K562 (cell line): ENCODE measurements around the gene PPP4R1. TPM values are rescaled to one million over a fixed set of nuclear protein-coding genes. Genes with fewer than 3 reads are reported as not detected.

Source experiments
- ATAC-seq: fragments of 200-7000 bp; cut with Tn5 transposase; 3 replicates; pipeline ENCODE4 v1.9.1; 2020; ENCODE audit warnings: moderate library complexity
- BruUV-seq: library from RNA; stranded (reverse); fragments of 400-500 nt; replicated peaks from 2 replicates; lab custom pipeline; 2021; lab: Mats Ljungman, UMichigan
- CTCF ChIA-PET: fragments of 300-600 bp; formaldehyde crosslinking; extraction: SDS; loops from one replicate; lab custom pipeline; 2021; ENCODE audit warnings: low intra/inter-chr PET ratio; lab: Yijun Ruan, JAX
- POLR2A ChIA-PET: fragments of 300-600, 350-650 bp; sonication (Branson Sonifier 250); formaldehyde crosslinking; extraction: SDS; loops from one replicate; lab custom pipeline; 2021; ENCODE audit warnings: antibody characterized with exemption, inconsistent platforms; lab: Yijun Ruan, JAX
- DNase-seq, 4 experiments: peaks; one replicate each; pipeline versions ENCODE4 v3.0.0 to v3.0.0-alpha.2; 2011 to 2018; ENCODE audit warnings: low spot score in 3 of 4, mixed read lengths in 3 of 4; ENCODE audit errors: extremely low read depth in 1 of 4
- FAIRE-seq: peaks from 2 replicates; lab custom pipeline; 2011; peaks lifted over from hg19 to GRCh38; lab: Jason Lieb, UNC
- H2AFZ ChIP-seq: 2 replicates; pipeline ENCODE4 v1.6.0; 2011; ENCODE audit warnings: low read depth, low read length, control low read depth, inconsistent platforms
- H3K27ac ChIP-seq: fragments of 200-600 bp; 3 replicates; pipeline ENCODE4 v1.8.0; 2011; ENCODE audit warnings: low read depth, mild to moderate bottlenecking, control low read depth, inconsistent platforms, low read length, moderate library complexity, mixed read lengths; ENCODE audit errors: extremely low read depth
- H3K27me3 ChIP-seq, 2 experiments: fragments of 300-600 bp in 1 of 2; 2 replicates in 1 of 2; 3 replicates in 1 of 2; pipeline versions ENCODE4 v1.6.0 to v1.8.0; 2011; ENCODE audit warnings: inconsistent platforms in 2 of 2, low read length in 2 of 2, mild to moderate bottlenecking in 1 of 2, mixed read lengths in 1 of 2, moderate library complexity in 1 of 2; ENCODE audit not compliant: control insufficient read depth in 2 of 2, insufficient read depth in 2 of 2
- H3K36me3 ChIP-seq: fragments of 300-600 bp; 3 replicates; pipeline ENCODE4 v1.8.0; 2011; ENCODE audit warnings: mild to moderate bottlenecking, low read length, inconsistent platforms; ENCODE audit not compliant: control insufficient read depth, insufficient read depth
- H3K4me1 ChIP-seq, 2 experiments: fragments of 200-600 bp in 1 of 2; replicated peaks in 1 of 2; 2 replicates in 1 of 2; 3 replicates in 1 of 2; pipeline versions ENCODE4 v1.5.1 to v1.8.0; 2011; ENCODE audit warnings: inconsistent platforms in 2 of 2, low read length in 2 of 2, mild to moderate bottlenecking in 1 of 2, mixed read lengths in 1 of 2, moderate library complexity in 1 of 2; ENCODE audit not compliant: control insufficient read depth in 2 of 2, insufficient read depth in 2 of 2
- H3K4me2 ChIP-seq: 2 replicates; pipeline ENCODE4 v1.6.1; 2011; ENCODE audit warnings: low read length, control low read depth, inconsistent platforms, mixed read lengths; ENCODE audit not compliant: insufficient read depth
- H3K4me3 ChIP-seq: fragments of 200-600 bp; sonication (generic), shearing (Covaris generic); 2 replicates; pipeline ENCODE4 v1.5.1; 2016; ENCODE audit warnings: control low read depth, inconsistent platforms
- H3K79me2 ChIP-seq: fragments of 200-600 bp; 3 replicates; pipeline ENCODE4 v1.8.0; 2011; ENCODE audit warnings: low read length, inconsistent platforms; ENCODE audit not compliant: control insufficient read depth, insufficient read depth
- H3K9ac ChIP-seq, 2 experiments: 2 replicates each; pipeline versions ENCODE4 v1.6.0 to v1.6.1; 2011; ENCODE audit warnings: low read depth in 2 of 2, low read length in 2 of 2, control low read depth in 1 of 2, inconsistent platforms in 1 of 2, mild to moderate bottlenecking in 1 of 2, mixed read lengths in 1 of 2; ENCODE audit not compliant: insufficient read depth in 1 of 2
- H3K9me1 ChIP-seq: one replicate; pipeline ENCODE4 v1.6.0; 2011; ENCODE audit warnings: inconsistent platforms, mild to moderate bottlenecking, low read length, moderate library complexity; ENCODE audit not compliant: control insufficient read depth, insufficient read depth
- H3K9me3 ChIP-seq: replicated peaks from 2 replicates; pipeline ENCODE4 v1.5.1; 2011; ENCODE audit warnings: low read depth, low read length, inconsistent platforms; ENCODE audit not compliant: control insufficient read depth, insufficient read depth
- H4K20me1 ChIP-seq: replicated peaks from 2 replicates; pipeline ENCODE4 v1.6.1; 2011; ENCODE audit warnings: low read length, inconsistent platforms, mixed read lengths; ENCODE audit not compliant: control insufficient read depth, insufficient read depth
- ARID1B ChIP-seq: fragments of 450-650 bp; IDR thresholded peaks from 2 replicates; pipeline ENCODE4 v1.6.1; 2016; ENCODE audit warnings: antibody characterized with exemption, mild to moderate bottlenecking, inconsistent platforms
- CEBPB ChIP-seq: fragments of 450-650 bp; IDR thresholded peaks from 2 replicates; pipeline ENCODE4 v1.6.1; 2016; ENCODE audit warnings: missing genetic modification characterization, missing compliant biosample characterization
- CEBPG ChIP-seq, 3 experiments: fragments of 200-800 bp in 1 of 3; sonication (Bioruptor generic) in 1 of 3; sonication (generic) in 1 of 3; formaldehyde crosslinking in 1 of 3; IDR thresholded peaks in 2 of 3; conservative IDR thresholded peaks in 1 of 3; 2 replicates each; pipeline versions ENCODE4 v1.6.1 to v1.8.0; 2016 to 2022; ENCODE audit warnings: missing compliant biosample characterization in 2 of 3, missing genetic modification characterization in 2 of 3, mild to moderate bottlenecking in 1 of 3, missing genetic modification reagents in 1 of 3
- KLF6 ChIP-seq: fragments of 250-450 bp; sonication (Bioruptor Pico); IDR thresholded peaks from 2 replicates; pipeline ENCODE4 v1.4.0; 2020; ENCODE audit warnings: mild to moderate bottlenecking, moderate library complexity, borderline replicate concordance
- NFATC3 ChIP-seq: fragments of 450-650 bp; IDR thresholded peaks from 2 replicates; pipeline ENCODE4 v1.6.1; 2017; ENCODE audit warnings: mild to moderate bottlenecking
- POU5F1 ChIP-seq: fragments of 150-350 bp; IDR thresholded peaks from 2 replicates; pipeline ENCODE4 v1.6.1; 2014; ENCODE audit warnings: borderline replicate concordance, low read length, low read depth, mild to moderate bottlenecking; ENCODE audit not compliant: partially characterized antibody
- WGBS: fragments of 100-300 bp; shearing (Covaris generic); methylation state at CpG from one replicate; pipeline ENCODE4 v1.1.6; 2016; ENCODE audit warnings: low coverage, mixed read lengths; ENCODE audit not compliant: insufficient coverage; ENCODE audit errors: missing lambda C conversion rate; 5-methylcytosine and 5-hydroxymethylcytosine counted together
- in situ Hi-C: fragments of 300-500 bp; cut with MboI; formaldehyde crosslinking; loops from 4 replicates; pipeline ENCODE4 v1.15.0; 2018; ENCODE audit warnings: inconsistent platforms, mixed read lengths
- intact Hi-C: fragments of 100-400 bp; cut with micrococcal nuclease; formaldehyde crosslinking; loops from 2 replicates; pipeline ENCODE4 v1.14.2; 2022
- polyA plus RNA-seq, 8 experiments: library from polyadenylated mRNA; depleted of rRNA in 4 of 8; stranded (reverse) in 5 of 8; unstranded in 3 of 8; fragments of >200 nt; fragmentation: Nextera tagmentation in 2 of 8; fragmentation: Illumina TruSeq in 1 of 8; extraction: Ambion mirVana in 2 of 8; extraction: Trizol in 1 of 8; gene quantifications; 2 replicates each; pipeline versions ENCODE4 v1.2.1 to v1.2.3, GENCODE V29; 2011 to 2014; ENCODE audit warnings: inconsistent platforms in 1 of 8, missing spikeins in 1 of 8
- total RNA-seq, 7 experiments: library from RNA; depleted of rRNA in 6 of 7; stranded (reverse); fragments of >200 nt in 6 of 7; fragmentation: Illumina TruSeq in 2 of 7; extraction: Trizol in 2 of 7; gene quantifications; 2 replicates each; pipeline versions ENCODE4 v1.2.1 to v1.2.3, GENCODE V29; 2011 to 2021; ENCODE audit warnings: low replicate concordance in 1 of 7

The PPP4R1 gene
- total and polyA plus RNA-seq, 9 of the 15 experiments (the other 6 are each of a cell fraction or from before 2014, with no cell fraction given), result 23.5 to 136 (median 84.5) TPM

- intact Hi-C loops (no loop called here), in situ Hi-C loops (no loop called here)
- Histone ChIP-seq H4K20me1 (no peaks in the 10 kb centered on the region), H2AFZ (no peak overlapping the region), H3K27me3 (no peaks in the 10 kb centered on the region), H3K4me1 (no peaks in the 10 kb centered on the region), H3K9me1 (no peaks in the 10 kb centered on the region), H3K9me3 (peaks cover 2% of the 10 kb centered on the region), H3K79me2 (no peaks in the 10 kb centered on the region), H3K9ac (no peak overlapping the region), H3K4me3 (no peak overlapping the region), H3K4me2 (no peak overlapping the region), H3K27ac (no peak overlapping the region), H3K36me3 (peaks cover 88% of the 10 kb centered on the region)
- DNase-seq (no peak), FAIRE-seq (no peak), ATAC-seq (no peak)
- no TSS peak for BruUV-seq
- 94% methylated on average over 3 of the region's 3 CpGs for WGBS
- ChIA-PET POLR2A (no interaction called here), CTCF (no interaction called here)
- TF ChIP-seq CEBPB (peak; percentile 74), ARID1B (no peak), NFATC3 (no peak), CEBPG (CRISPR knock-in tag; IDR thresholded peaks at IDR 0.05) (no peak), CEBPG (tag; conservative IDR thresholded peaks at IDR 0.05 in 1 of 2, IDR thresholded peaks at IDR 0.05 in 1 of 2) (peak; percentile 37 to 50; a peak in 2 of 4 replicates), KLF6 (CRISPR knock-in tag) (no peak)
These were observed 62.2 kb downstream of the PPP4R1 start for GRCh38 chr18:9552191-9552590.

GRCh38 chr18:9550429-9550828, 63.9 kb downstream of the PPP4R1 start:
- 90% methylated on average over 4 of the region's 4 CpGs for WGBS
- no peak for DNase-seq
- peaks cover 2% of the 10 kb centered on the region for H3K9me3 ChIP-seq

More at GRCh38 chr18:9550429-9550828, 63.9 kb downstream of the PPP4R1 start:
- no peak for TF ChIP-seq POU5F1
- TF ChIP-seq, all 486 proteins: peak for 0
- Histone ChIP-seq H3K79me2 (no peaks in the 10 kb centered on the region), H3K4me1 (no peaks in the 10 kb centered on the region), H3K9ac (no peak overlapping the region), H3K4me3 (no peak overlapping the region), H3K9me1 (no peaks in the 10 kb centered on the region), H3K27me3 (no peaks in the 10 kb centered on the region), H3K27ac (no peak overlapping the region), H2AFZ (no peak overlapping the region), H3K36me3 (peaks cover 91% of the 10 kb centered on the region), H4K20me1 (no peaks in the 10 kb centered on the region), H3K4me2 (no peak overlapping the region)
- ChIA-PET CTCF (no interaction called here), POLR2A (interaction anchor here (0.8 kb wide), 2 partner anchors 13 to 300 kb away, joined by 3 read pairs; no protein-coding TSS in a partner anchor)
- FAIRE-seq, result no peak
- no peak for ATAC-seq
- BruUV-seq, result no TSS peak
- intact Hi-C loops (no loop called here), in situ Hi-C loops (no loop called here)
